GM21576 (cell line): ENCODE results near the gene SLITRK1.

Experiments
- ATAC-seq: cut with Tn5 transposase; IDR thresholded peaks from one replicate; pipeline ENCODE4 v1.9.1; 2021; ENCODE audit warnings: mild to moderate bottlenecking, moderate library complexity; ENCODE audit not compliant: unreplicated experiment

Gene SLITRK1

DNA sequence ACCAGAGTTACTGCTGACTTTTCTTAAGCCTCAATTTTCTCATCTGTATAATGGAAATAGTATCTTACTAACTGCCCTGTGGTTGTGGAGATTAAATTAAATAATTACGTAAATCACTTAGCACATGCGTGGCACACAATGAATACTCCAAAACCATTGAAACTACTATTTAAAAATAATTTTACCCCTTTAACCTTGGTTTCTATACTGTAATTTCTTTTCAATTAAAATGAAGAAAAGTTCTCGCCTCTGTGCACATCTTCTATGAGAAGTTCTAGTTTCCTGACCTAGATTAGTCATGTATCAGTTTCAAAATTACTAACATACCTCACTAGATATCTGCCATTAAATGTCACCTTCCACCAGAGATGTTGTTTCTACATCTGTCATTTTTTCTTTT lies 5.7 kb downstream of the SLITRK1 start:
- peak; percentile 84 for ATAC-seq

DNA sequence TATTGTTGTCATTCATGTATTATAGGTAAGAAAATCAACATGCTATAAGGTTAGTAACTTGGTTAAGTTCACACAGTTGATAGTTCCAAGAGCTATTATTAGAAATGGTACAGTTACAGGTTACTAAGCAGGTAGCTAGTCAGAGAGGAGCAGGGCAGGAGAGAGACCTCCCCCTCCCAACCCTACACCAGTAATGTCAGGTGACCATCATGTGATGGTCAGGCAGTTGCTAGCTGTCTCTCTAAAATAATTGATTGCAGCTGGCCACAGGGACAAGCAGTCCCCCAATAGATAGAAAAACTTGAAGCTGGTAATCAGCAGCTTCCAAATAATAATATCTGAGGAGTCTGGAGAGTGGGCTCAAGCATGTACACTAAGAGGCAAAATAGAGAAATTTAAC lies 14.6 kb downstream of the SLITRK1 start:
- ATAC-seq, result no peak

DNA sequence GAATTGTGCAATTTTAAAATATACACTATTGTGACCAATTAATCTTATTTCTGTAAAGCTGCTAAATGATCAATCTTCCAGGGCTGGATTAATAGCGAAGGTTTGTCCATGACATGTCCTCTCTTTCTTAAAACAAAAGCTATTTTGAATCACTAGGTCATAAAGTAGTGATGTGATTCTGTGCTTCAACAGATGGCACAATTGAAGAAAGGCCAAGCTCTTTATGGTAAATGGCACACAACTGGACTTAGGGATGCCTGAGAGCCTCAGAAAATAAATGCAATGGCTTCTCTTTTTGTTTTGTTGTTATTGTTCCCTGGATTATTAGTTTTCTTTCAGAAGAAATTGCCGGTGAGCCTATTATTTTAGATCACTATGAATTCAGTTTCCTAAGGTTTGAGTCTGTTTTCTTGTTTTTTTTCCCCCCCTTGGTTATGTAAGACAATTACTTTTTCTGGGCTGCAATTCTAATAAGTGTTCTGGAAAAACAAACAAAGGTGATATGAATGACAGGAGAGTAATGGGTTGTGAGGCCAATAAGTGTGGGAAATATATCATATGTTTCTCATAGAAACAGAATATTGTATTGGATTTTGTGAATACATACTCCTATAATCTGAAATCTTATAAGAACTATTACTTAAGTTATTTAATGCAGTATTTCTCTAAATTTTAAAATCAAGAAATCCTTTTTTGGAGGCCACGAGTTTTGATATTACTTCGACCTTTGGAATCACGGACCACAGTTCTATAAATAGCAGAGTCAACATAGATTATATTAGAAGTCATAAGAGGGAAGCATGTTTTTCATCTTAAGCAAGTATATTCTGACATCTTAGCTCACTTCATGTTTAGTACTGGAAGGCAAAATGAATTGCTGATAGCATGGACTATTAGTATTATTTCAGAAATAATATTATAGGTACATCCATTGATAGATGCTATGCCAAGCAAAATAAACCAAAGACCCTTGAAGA lies 16.8 kb downstream of the SLITRK1 start:
- no peak for ATAC-seq

DNA sequence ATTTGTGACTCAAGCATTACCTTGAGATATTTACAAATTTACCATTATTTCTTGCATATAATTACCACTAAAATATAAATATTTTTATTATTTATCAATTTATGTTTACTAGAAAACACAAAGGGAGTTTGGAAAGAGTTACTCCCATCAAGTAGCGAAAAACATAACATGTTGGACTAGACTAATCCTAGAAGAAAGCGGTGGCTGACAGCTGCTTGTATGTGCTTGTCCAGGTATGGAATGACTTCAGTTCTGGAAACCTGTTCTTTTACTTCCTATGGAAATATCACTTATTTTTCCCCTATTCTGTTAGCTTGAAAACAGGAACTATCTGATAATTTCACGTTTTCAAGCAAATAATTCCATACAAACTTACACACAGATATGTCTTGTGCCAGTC lies 28.5 kb downstream of the SLITRK1 start:
- no peak for ATAC-seq

DNA sequence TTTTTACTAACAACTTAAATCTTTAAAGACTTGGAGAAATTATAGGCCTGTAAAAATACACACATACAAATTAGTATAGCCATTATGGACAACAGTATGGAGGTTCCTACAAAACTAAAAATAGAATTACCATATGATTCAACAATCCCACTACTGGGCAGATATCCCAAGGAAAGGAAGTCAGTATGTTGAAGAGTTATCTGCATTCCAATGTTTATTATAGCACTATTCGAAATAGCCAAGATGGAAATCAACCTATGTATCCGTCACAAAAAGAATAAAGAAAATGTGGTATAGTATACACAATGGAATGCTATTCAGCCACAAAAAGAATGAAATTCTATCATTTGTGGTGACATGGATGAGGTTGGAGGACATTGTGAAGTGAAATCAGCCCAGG lies 37.2 kb downstream of the SLITRK1 start:
- no peak for ATAC-seq

DNA sequence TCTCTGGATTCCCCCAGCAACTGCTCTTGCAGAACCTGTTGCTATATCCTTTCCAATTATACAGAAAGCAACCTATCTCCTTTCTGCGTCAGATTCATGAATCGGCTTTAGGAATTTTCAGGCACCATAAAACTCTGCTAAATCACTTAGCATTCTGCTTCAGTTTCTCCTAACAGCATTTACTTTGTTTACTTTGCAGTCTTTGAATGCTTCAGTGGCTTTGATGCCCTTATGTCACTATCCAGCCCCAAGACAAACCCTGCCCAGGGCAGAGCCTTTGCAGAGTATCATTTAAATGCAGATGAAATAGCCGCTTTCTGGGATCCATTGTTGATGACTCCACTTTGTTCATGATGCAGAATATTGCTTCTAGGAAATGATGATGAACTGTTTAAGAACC lies 43.1 kb downstream of the SLITRK1 start:
- no peak for ATAC-seq

DNA sequence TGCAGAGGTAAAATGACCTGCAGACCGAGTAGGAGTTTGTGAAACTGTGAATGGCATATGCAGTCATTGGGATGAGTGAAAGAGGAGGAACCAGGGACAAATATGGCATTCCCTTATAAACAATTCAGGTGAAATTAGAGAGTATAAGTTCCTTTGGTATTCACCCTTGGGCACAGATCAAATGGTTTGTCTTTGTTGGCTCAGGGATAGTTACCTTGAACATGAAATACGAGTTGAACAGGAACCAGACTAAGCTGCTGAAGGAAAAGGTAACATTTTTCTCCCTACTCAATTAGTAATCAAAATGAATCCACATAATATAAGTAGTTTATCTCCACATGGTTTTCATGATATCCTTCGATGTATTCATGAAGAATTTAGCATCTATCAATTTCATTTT lies 50.5 kb downstream of the SLITRK1 start:
- ATAC-seq, result no peak

DNA sequence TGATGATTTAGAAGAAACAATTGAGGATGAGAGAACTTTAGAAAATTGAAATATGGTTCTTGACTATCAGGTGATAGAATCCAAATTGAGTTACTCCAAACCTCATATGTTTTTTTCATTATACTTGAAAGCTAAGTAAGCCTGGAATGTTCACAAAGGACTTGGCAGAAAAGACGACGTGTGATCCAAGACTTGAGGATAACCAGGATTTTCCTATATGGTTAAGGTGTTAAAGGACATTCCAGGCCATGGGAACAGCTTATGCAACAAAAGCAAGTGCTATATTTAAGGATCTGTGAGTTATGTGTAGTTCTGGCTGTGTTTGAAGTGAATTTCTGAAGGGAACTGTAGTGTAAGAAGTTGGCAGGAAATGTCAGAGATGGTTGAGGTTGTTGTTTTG lies 52.5 kb downstream of the SLITRK1 start:
- ATAC-seq, result no peak

DNA sequence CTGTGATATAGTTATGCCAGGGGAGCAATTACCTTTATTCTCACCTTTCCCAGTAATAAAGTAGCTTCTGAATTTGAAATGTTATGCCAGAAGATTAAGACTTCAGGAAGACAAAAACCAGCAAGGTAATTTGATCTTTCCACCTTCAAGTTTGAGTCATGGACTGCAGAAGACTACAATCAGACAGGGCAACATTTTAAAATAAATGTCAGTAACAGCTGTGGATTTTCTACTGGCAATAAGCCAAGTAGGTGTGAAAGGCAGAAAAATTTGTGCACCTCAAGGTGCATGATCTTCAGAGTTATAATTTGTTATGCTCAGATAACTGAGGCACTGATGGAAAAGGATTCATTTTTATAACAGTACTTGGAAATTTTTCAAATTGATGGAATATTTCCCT lies 54.9 kb downstream of the SLITRK1 start:
- no peak for ATAC-seq
